H1 (cell line): ENCODE results near the gene SCRG1. TPM values are rescaled to one million over a fixed set of nuclear protein-coding genes. Genes with fewer than 3 reads are reported as not detected.

Experiments used
- CTCF ChIA-PET: fragments of 300-600 bp; sonication (Branson Sonifier 250); formaldehyde crosslinking; loops from one replicate; lab custom pipeline; 2021; ENCODE audit not compliant: partially characterized antibody; lab: Charles Lee
- POLR2A ChIA-PET: fragments of 300-600 bp; sonication (Branson Sonifier 250); formaldehyde crosslinking; loops from one replicate; lab custom pipeline; 2021; ENCODE audit warnings: inconsistent platforms; ENCODE audit not compliant: partially characterized antibody; lab: Charles Lee
- DNase-seq, 2 experiments: peaks; one replicate each; pipeline versions ENCODE4 v3.0.0 to v3.0.0-alpha.2; 2010 to 2022; ENCODE audit warnings: low spot score in 2 of 2, low read depth in 1 of 2, mixed read lengths in 1 of 2
- FAIRE-seq: peaks from 2 replicates; lab custom pipeline; 2011; peaks lifted over from hg19 to GRCh38; lab: Jason Lieb, UNC
- H2AFZ ChIP-seq: 2 replicates; pipeline ENCODE4 v1.8.1; 2012; ENCODE audit warnings: low read length, inconsistent platforms
- H2AK5ac ChIP-seq: 2 replicates; pipeline ENCODE4 v1.6.1; 2013; ENCODE audit warnings: low read depth, low read length
- H2BK120ac ChIP-seq: replicated peaks from 2 replicates; pipeline ENCODE3; 2013; ENCODE audit warnings: low read depth, low read length, inconsistent platforms
- H2BK12ac ChIP-seq: 2 replicates; pipeline ENCODE4 v1.6.1; 2013; ENCODE audit warnings: low read depth, low read length
- H2BK15ac ChIP-seq: 2 replicates; pipeline ENCODE4 v1.6.1; 2013; ENCODE audit warnings: low read length
- H2BK20ac ChIP-seq: 2 replicates; pipeline ENCODE4 v1.6.1; 2013; ENCODE audit warnings: low read length
- H2BK5ac ChIP-seq: 2 replicates; pipeline ENCODE4 v1.6.1; 2013; ENCODE audit warnings: low read depth, low read length
- H3K14ac ChIP-seq: 2 replicates; pipeline ENCODE4 v1.6.1; 2013; ENCODE audit warnings: inconsistent platforms; ENCODE audit not compliant: insufficient read length
- H3K18ac ChIP-seq: 2 replicates; pipeline ENCODE4 v1.6.1; 2013; ENCODE audit warnings: low read length; ENCODE audit errors: extremely low read depth
- H3K23ac ChIP-seq: 2 replicates; pipeline ENCODE4 v1.6.1; 2013; ENCODE audit warnings: inconsistent platforms; ENCODE audit not compliant: insufficient read length
- H3K23me2 ChIP-seq: 2 replicates; pipeline ENCODE4 v1.6.1; 2013; ENCODE audit warnings: low read depth, low read length
- H3K27ac ChIP-seq: 2 replicates; pipeline ENCODE4 v1.6.1; 2011; ENCODE audit warnings: low read depth, low read length, inconsistent platforms
- H3K27me3 ChIP-seq, 4 experiments: replicated peaks in 1 of 4; 1 replicate in 1 of 4; 2 replicates in 3 of 4; pipeline versions ENCODE4 v1.6.1 to v1.8.1; 2011 to 2013; ENCODE audit warnings: low read length in 3 of 4, mild to moderate bottlenecking in 3 of 4, inconsistent platforms in 2 of 4, mixed read lengths in 2 of 4, moderate library complexity in 1 of 4; ENCODE audit not compliant: control insufficient read depth in 3 of 4, insufficient read depth in 3 of 4; ENCODE audit errors: extremely low read depth in 1 of 4
- H3K36me3 ChIP-seq, 4 experiments: 2 replicates each; pipeline versions ENCODE4 v1.6.1 to v1.8.1; 2011 to 2013; ENCODE audit warnings: mild to moderate bottlenecking in 4 of 4, low read length in 3 of 4, moderate library complexity in 2 of 4, control low read depth in 1 of 4, inconsistent platforms in 1 of 4; ENCODE audit not compliant: insufficient read depth in 4 of 4, control insufficient read depth in 2 of 4
- H3K4ac ChIP-seq: replicated peaks from 2 replicates; pipeline ENCODE3; 2013; ENCODE audit warnings: low read length, low read depth, mixed read lengths, inconsistent platforms; ENCODE audit not compliant: insufficient read length
- H3K4me1 ChIP-seq, 4 experiments: replicated peaks in 1 of 4; 1 replicate in 1 of 4; 2 replicates in 3 of 4; pipeline versions ENCODE4 v1.6.1 to v1.8.1; 2011 to 2013; ENCODE audit warnings: low read length in 3 of 4, inconsistent platforms in 2 of 4, mixed read lengths in 1 of 4; ENCODE audit not compliant: insufficient read depth in 4 of 4, control insufficient read depth in 3 of 4
- H3K4me2 ChIP-seq, 2 experiments: 2 replicates each; pipeline versions ENCODE4 v1.6.1 to v1.8.1; 2011 to 2013; ENCODE audit warnings: low read depth in 2 of 2, low read length in 2 of 2, control low read depth in 1 of 2, inconsistent platforms in 1 of 2, mild to moderate bottlenecking in 1 of 2; ENCODE audit not compliant: insufficient read depth in 1 of 2
- H3K4me3 ChIP-seq, 4 experiments: fragments of 200-600, 300-600 bp in 1 of 4; sonication (generic), shearing (Covaris generic), sonication (Bioruptor Twin) in 1 of 4; 2 replicates each; pipeline versions ENCODE4 v1.5.1 to v1.8.1; 2011 to 2016; ENCODE audit warnings: low read length in 4 of 4, low read depth in 3 of 4, control low read depth in 2 of 4, inconsistent platforms in 2 of 4, mild to moderate bottlenecking in 2 of 4, mixed read lengths in 1 of 4, moderate library complexity in 1 of 4; ENCODE audit not compliant: insufficient read depth in 2 of 4; ENCODE audit errors: extremely low read depth in 1 of 4
- H3K56ac ChIP-seq: replicated peaks from 2 replicates; pipeline ENCODE3; 2013; ENCODE audit warnings: low read depth, mild to moderate bottlenecking, mixed read lengths, low read length, inconsistent platforms; ENCODE audit not compliant: insufficient read length
- H3K79me1 ChIP-seq: 2 replicates; pipeline ENCODE4 v1.6.1; 2013; ENCODE audit warnings: low read depth, low read length, control low read depth
- H3K79me2 ChIP-seq, 2 experiments: 2 replicates each; pipeline versions ENCODE4 v1.6.1 to v1.8.1; 2012 to 2013; ENCODE audit warnings: low read length in 2 of 2, mild to moderate bottlenecking in 2 of 2, inconsistent platforms in 1 of 2; ENCODE audit not compliant: insufficient read depth in 2 of 2, control insufficient read depth in 1 of 2
- H3K9ac ChIP-seq, 4 experiments: replicated peaks in 1 of 4; 1 replicate in 1 of 4; 2 replicates in 3 of 4; pipeline versions ENCODE4 v1.6.1 to v1.8.1; 2011 to 2013; ENCODE audit warnings: low read depth in 3 of 4, low read length in 3 of 4, control low read depth in 2 of 4, mild to moderate bottlenecking in 2 of 4, moderate library complexity in 2 of 4, inconsistent platforms in 1 of 4; ENCODE audit errors: extremely low read depth in 1 of 4
- H3K9me3 ChIP-seq, 2 experiments: 2 replicates each; pipeline versions ENCODE4 v1.6.1 to v1.8.1; 2012 to 2013; ENCODE audit warnings: mild to moderate bottlenecking in 2 of 2, moderate library complexity in 2 of 2, control low read depth in 1 of 2, inconsistent platforms in 1 of 2, low read depth in 1 of 2, low read length in 1 of 2, mixed read lengths in 1 of 2; ENCODE audit not compliant: insufficient read depth in 2 of 2
- H4K20me1 ChIP-seq, 2 experiments: replicated peaks in 1 of 2; 2 replicates each; pipeline versions ENCODE3 to v1.8.1; 2011 to 2013; ENCODE audit warnings: inconsistent platforms in 2 of 2, low read length in 2 of 2, mild to moderate bottlenecking in 1 of 2; ENCODE audit not compliant: insufficient read depth in 2 of 2, control insufficient read depth in 1 of 2
- H4K5ac ChIP-seq: 2 replicates; pipeline ENCODE4 v1.6.1; 2013; ENCODE audit warnings: low read length, low read depth, mixed read lengths, inconsistent platforms; ENCODE audit not compliant: insufficient read length
- H4K8ac ChIP-seq: 2 replicates; pipeline ENCODE4 v1.8.0; 2013; ENCODE audit warnings: mild to moderate bottlenecking, moderate library complexity, low read length, inconsistent platforms; ENCODE audit not compliant: insufficient read depth; ENCODE audit errors: extremely low read depth
- H4K91ac ChIP-seq: replicated peaks from 2 replicates; pipeline ENCODE3; 2013; ENCODE audit warnings: low read length, mixed read lengths, inconsistent platforms; ENCODE audit not compliant: insufficient read length
- ASH2L ChIP-seq: fragments of 200-600, 300-600 bp; sonication (generic); IDR thresholded peaks from one replicate; pipeline ENCODE4 v1.7.1; 2017; ENCODE audit warnings: low read length
- HDAC2 ChIP-seq, 2 experiments: fragments of 300-600 bp in 1 of 2; sonication (generic) in 1 of 2; IDR thresholded peaks; 2 replicates each; pipeline ENCODE4 v1.6.1; 2011 to 2012; ENCODE audit warnings: low read depth in 2 of 2, low read length in 2 of 2, mild to moderate bottlenecking in 2 of 2, moderate library complexity in 2 of 2, borderline replicate concordance in 1 of 2, inconsistent platforms in 1 of 2
- NRF1 ChIP-seq: IDR thresholded peaks from 2 replicates; pipeline ENCODE4 v1.6.1; 2011; ENCODE audit warnings: mild to moderate bottlenecking, low read depth, low read length, improper control_type of control experiment
- SP4 ChIP-seq: IDR thresholded peaks from 2 replicates; pipeline ENCODE4 v1.6.1; 2012; ENCODE audit warnings: low read length, inconsistent platforms
- YY1 ChIP-seq: IDR thresholded peaks from 2 replicates; pipeline ENCODE4 v1.6.1; 2011; ENCODE audit warnings: low read depth, mild to moderate bottlenecking, low read length
- WGBS, 2 experiments: shearing (Covaris generic) in 1 of 2; methylation state at CpG; one replicate each; pipeline versions ENCODE4 v1.1.6 to v1.1.7; 2013 to 2015; ENCODE audit warnings: low lambda C conversion rate in 2 of 2, mixed read lengths in 2 of 2, inconsistent platforms in 1 of 2, low coverage in 1 of 2, missing lambda C conversion rate in 1 of 2; ENCODE audit not compliant: insufficient replicate concordance in 2 of 2, insufficient coverage in 1 of 2, insufficient read length in 1 of 2; ENCODE audit errors: extremely low coverage in 1 of 2, missing lambda C conversion rate in 1 of 2; 5-methylcytosine and 5-hydroxymethylcytosine counted together
- polyA plus RNA-seq, 7 experiments: library from polyadenylated mRNA; depleted of rRNA in 3 of 7; stranded (reverse) in 5 of 7; unstranded in 2 of 7; fragments of >200 nt in 5 of 7; fragments of 200-250 nt in 2 of 7; gene quantifications; 1 replicate in 5 of 7; 2 replicates in 1 of 7; 4 replicates in 1 of 7; pipeline versions ENCODE4 v1.2.1 to v1.2.3, GENCODE V29; 2011 to 2013; ENCODE audit warnings: missing spikeins in 2 of 7, mixed read lengths in 2 of 7
- total RNA-seq: library from RNA; stranded (reverse); fragmentation: NEBNext Ultra II Directional; extraction: Animal tissue kit (Norgen Biotek cat#: 25700); gene quantifications from 2 replicates; pipeline ENCODE4 v1.2.1, GENCODE V29; 2021
- TF ChIP-seq, protein P1 (sequence below): IDR thresholded peaks from 2 replicates; pipeline ENCODE4 v1.6.1; 2012; ENCODE audit warnings: low read length, inconsistent platforms
- TF ChIP-seq, protein P2 (sequence below), 3 experiments: IDR thresholded peaks; 1 replicate in 2 of 3; 2 replicates in 1 of 3; pipeline versions ENCODE4 v1.5.1 to v1.6.1; 2011; ENCODE audit warnings: low read length in 3 of 3, mild to moderate bottlenecking in 3 of 3, inconsistent platforms in 2 of 3, low read depth in 1 of 3, moderate library complexity in 1 of 3; ENCODE audit not compliant: insufficient read depth in 1 of 3; ENCODE audit errors: control extremely low read depth in 1 of 3
- TF ChIP-seq, protein P3 (sequence below): IDR thresholded peaks from 2 replicates; pipeline ENCODE4 v1.6.1; 2012; ENCODE audit warnings: inconsistent platforms

Gene SCRG1
- total and polyA plus RNA-seq, 2 of the 8 experiments (the other 6 are each of a cell fraction or from before 2014, with no cell fraction given): not detected

DNA sequence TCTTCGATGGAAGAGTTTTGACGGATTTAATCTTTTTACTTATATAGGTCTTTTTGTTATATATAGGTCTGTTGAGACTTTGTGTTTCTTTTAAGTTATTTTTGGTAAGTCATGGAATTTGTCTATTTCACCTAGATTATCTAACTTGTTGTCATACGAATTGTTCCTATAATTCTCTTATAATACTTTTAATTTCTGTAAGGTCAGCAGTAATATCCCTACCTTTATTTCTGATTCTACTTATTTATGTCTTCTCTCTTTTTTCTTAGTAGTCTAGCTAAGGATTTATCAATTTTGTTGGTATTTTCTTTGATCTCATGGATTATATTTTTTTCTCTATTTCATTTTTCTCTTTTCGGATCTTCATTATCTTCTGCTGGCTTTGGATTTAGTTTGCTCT lies 16.6 kb downstream of the SCRG1 start:
- H2BK15ac ChIP-seq: no peak overlapping the region
- no peak overlapping the region for H2BK120ac ChIP-seq
- no peak overlapping the region for H2BK20ac ChIP-seq
- H4K8ac ChIP-seq: no peak overlapping the region
- no peaks in the 10 kb centered on the region for H3K9me3 ChIP-seq
- H2BK12ac ChIP-seq: no peak overlapping the region
- H3K4me2 ChIP-seq: no peak overlapping the region
- peaks cover 0 to 2% (median 0%) of the 10 kb centered on the region in 4 experiments; a peak in 1 of 7 replicates for H3K27me3 ChIP-seq
- H4K20me1 ChIP-seq: peaks cover 0 to 2% of the 10 kb centered on the region in 2 experiments
- H3K56ac ChIP-seq: no peak overlapping the region
- H3K79me2 ChIP-seq: no peaks in the 10 kb centered on the region
- no peak overlapping the region for H2AK5ac ChIP-seq
- no peak overlapping the region for H3K23ac ChIP-seq
- H2BK5ac ChIP-seq: no peak overlapping the region
- ChIA-PET POLR2A (interaction anchor here (1.5 kb wide), 1 partner anchor 48 kb away, joined by 6 read pairs; no protein-coding TSS in a partner anchor), CTCF (interaction anchor here (0.7 to 1.8 kb wide), 3 partner anchors 15 to 80 kb away, joined by 3 to 8 read pairs (median 4); no protein-coding TSS in a partner anchor)
- H3K14ac ChIP-seq: no peak overlapping the region
- no peaks in the 10 kb centered on the region for H3K23me2 ChIP-seq
- no peaks in the 10 kb centered on the region for H3K36me3 ChIP-seq
- DNase-seq (no peak), FAIRE-seq (no peak)
- no peaks in the 10 kb centered on the region for H3K79me1 ChIP-seq
- H4K91ac ChIP-seq: no peak overlapping the region
- no peak overlapping the region for H3K4ac ChIP-seq
- WGBS, 2 experiments: 86% methylated on average over 4 of the region's 4 CpGs; no CpG with 5 or more reads in 1 of the 2 experiments
- no peak overlapping the region for H3K9ac ChIP-seq
- H2AFZ ChIP-seq: no peak overlapping the region
- H3K27ac ChIP-seq: no peak overlapping the region
- H4K5ac ChIP-seq: no peak overlapping the region
- no peak overlapping the region for H3K4me3 ChIP-seq
- no peaks in the 10 kb centered on the region for H3K4me1 ChIP-seq
- no peak overlapping the region for H3K18ac ChIP-seq
- TF ChIP-seq ASH2L (no peak), SP4 (no peak), NRF1 (no peak), HDAC2 (IDR thresholded peaks at IDR 0.05; ENCODE audit: borderline replicate concordance in 1 of 2, low read depth in 2 of 2, low read length in 2 of 2) (no peak), YY1 (no peak)
- TF ChIP-seq, protein P1, sequence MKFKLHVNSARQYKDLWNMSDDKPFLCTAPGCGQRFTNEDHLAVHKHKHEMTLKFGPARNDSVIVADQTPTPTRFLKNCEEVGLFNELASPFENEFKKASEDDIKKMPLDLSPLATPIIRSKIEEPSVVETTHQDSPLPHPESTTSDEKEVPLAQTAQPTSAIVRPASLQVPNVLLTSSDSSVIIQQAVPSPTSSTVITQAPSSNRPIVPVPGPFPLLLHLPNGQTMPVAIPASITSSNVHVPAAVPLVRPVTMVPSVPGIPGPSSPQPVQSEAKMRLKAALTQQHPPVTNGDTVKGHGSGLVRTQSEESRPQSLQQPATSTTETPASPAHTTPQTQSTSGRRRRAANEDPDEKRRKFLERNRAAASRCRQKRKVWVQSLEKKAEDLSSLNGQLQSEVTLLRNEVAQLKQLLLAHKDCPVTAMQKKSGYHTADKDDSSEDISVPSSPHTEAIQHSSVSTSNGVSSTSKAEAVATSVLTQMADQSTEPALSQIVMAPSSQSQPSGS: no peak
- TF ChIP-seq, protein P2, sequence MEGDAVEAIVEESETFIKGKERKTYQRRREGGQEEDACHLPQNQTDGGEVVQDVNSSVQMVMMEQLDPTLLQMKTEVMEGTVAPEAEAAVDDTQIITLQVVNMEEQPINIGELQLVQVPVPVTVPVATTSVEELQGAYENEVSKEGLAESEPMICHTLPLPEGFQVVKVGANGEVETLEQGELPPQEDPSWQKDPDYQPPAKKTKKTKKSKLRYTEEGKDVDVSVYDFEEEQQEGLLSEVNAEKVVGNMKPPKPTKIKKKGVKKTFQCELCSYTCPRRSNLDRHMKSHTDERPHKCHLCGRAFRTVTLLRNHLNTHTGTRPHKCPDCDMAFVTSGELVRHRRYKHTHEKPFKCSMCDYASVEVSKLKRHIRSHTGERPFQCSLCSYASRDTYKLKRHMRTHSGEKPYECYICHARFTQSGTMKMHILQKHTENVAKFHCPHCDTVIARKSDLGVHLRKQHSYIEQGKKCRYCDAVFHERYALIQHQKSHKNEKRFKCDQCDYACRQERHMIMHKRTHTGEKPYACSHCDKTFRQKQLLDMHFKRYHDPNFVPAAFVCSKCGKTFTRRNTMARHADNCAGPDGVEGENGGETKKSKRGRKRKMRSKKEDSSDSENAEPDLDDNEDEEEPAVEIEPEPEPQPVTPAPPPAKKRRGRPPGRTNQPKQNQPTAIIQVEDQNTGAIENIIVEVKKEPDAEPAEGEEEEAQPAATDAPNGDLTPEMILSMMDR (IDR thresholded peaks at IDR 0.05; ENCODE audit: control extremely low read depth in 1 of 3, insufficient read depth in 1 of 3, low read depth in 1 of 3, low read length in 3 of 3): no peak
- TF ChIP-seq, protein P3, sequence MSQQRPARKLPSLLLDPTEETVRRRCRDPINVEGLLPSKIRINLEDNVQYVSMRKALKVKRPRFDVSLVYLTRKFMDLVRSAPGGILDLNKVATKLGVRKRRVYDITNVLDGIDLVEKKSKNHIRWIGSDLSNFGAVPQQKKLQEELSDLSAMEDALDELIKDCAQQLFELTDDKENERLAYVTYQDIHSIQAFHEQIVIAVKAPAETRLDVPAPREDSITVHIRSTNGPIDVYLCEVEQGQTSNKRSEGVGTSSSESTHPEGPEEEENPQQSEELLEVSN: no peak
